ENCODE measurements around the gene MLLT6.

MLLT6 gene

GRCh38 chr17:38674014-38674748 lies 30.9 kb upstream of the MLLT6 start:
- no CpG with 5 or more reads among the region's 85 CpGs for WGBS, 2 donors (ENCODE audit: extremely low coverage in 2 of 2, insufficient read length in 2 of 2, insufficient replicate concordance in 1 of 2)
- peak overlapping the region; percentile 56 to 91 for H3K4me3 ChIP-seq (ENCODE audit: low read length in 2 of 2)
- H3K4me2 ChIP-seq (ENCODE audit: insufficient read depth, low read length, poor library complexity, severe bottlenecking): peak overlapping the region; percentile 95
- H3K9ac ChIP-seq (ENCODE audit: low read depth, low read length, poor library complexity): peak overlapping the region; percentile 96
- peaks cover 6 to 43% (median 35%) of the 10 kb centered on the region in 3 experiments for H3K27me3 ChIP-seq (ENCODE audit: control insufficient read depth in 3 of 3, insufficient read depth in 3 of 3, low read depth in 1 of 3, low read length in 3 of 3)
- DNase-seq (ENCODE audit: low spot score): no peak
- no peaks in the 10 kb centered on the region for H3K36me3 ChIP-seq (replicated peaks in 1 of 2; ENCODE audit: control insufficient read depth in 2 of 2, insufficient read depth in 2 of 2, low read length in 2 of 2)
- peak overlapping the region; percentile 33 for H3K27ac ChIP-seq (replicated peaks; ENCODE audit: low read length)
- no peak overlapping the region for H2BK15ac ChIP-seq (ENCODE audit: low read length)
- peak overlapping the region; percentile 96 for H3K18ac ChIP-seq (ENCODE audit: low read length)
- H2AFZ ChIP-seq (ENCODE audit: low read length): peak overlapping the region; percentile 93
- no peak overlapping the region for H4K8ac ChIP-seq (ENCODE audit: low read depth, low read length)
- H3K79me1 ChIP-seq (ENCODE audit: low read depth, low read length): no peaks in the 10 kb centered on the region
- no peaks in the 10 kb centered on the region for H3K9me3 ChIP-seq (replicated peaks in 1 of 2; ENCODE audit: control insufficient read depth in 2 of 2, insufficient read depth in 1 of 2, low read depth in 1 of 2, low read length in 2 of 2)
- no peak overlapping the region for H4K91ac ChIP-seq (ENCODE audit: low read depth, low read length, poor library complexity)
- peak overlapping the region; percentile 37 for H2BK120ac ChIP-seq (ENCODE audit: low read depth, low read length)
- H2AK5ac ChIP-seq (ENCODE audit: low read depth, low read length): peak overlapping the region; percentile 78
- H3K4ac ChIP-seq (ENCODE audit: low read length): no peak overlapping the region
- no peak overlapping the region for H3K14ac ChIP-seq (ENCODE audit: low read length)
- peak overlapping the region; percentile 90 for H3K23ac ChIP-seq (ENCODE audit: low read depth, low read length, poor library complexity)
- peaks cover 17 to 20% of the 10 kb centered on the region in 2 donors for H3K4me1 ChIP-seq (ENCODE audit: control insufficient read depth in 2 of 2, insufficient read depth in 1 of 2, low read depth in 1 of 2, low read length in 2 of 2)
- peak overlapping the region; percentile 57 for H2BK5ac ChIP-seq (ENCODE audit: low read length)
- H2BK12ac ChIP-seq (ENCODE audit: low read length): no peak overlapping the region

GRCh38 chr17:38674749-38675615 lies 30.1 kb upstream of the MLLT6 start, which contains the start of gene EPOP:
Gene EPOP, minus strand, starts transcription at chr17:38674957. Its CDS starts 462 bp downstream, at chr17:38674495.
- peak within 1 kb of the TSS; percentile 93 for H2AFZ ChIP-seq (ENCODE audit: low read length)
- H3K9me3 ChIP-seq (replicated peaks in 1 of 2; ENCODE audit: control insufficient read depth in 2 of 2, insufficient read depth in 1 of 2, low read depth in 1 of 2, low read length in 2 of 2): no peaks in the 10 kb centered on the region
- no peaks in the 10 kb centered on the region for H3K79me1 ChIP-seq (ENCODE audit: low read depth, low read length)
- no peak within 1 kb of the TSS for H4K91ac ChIP-seq (ENCODE audit: low read depth, low read length, poor library complexity)
- H3K23ac ChIP-seq (ENCODE audit: low read depth, low read length, poor library complexity): peak within 1 kb of the TSS; percentile 90
- peak within 1 kb of the TSS; percentile 57 for H2BK5ac ChIP-seq (ENCODE audit: low read length)
- H3K14ac ChIP-seq (ENCODE audit: low read length): no peak within 1 kb of the TSS
- H3K18ac ChIP-seq (ENCODE audit: low read length): peak within 1 kb of the TSS; percentile 96
- H2AK5ac ChIP-seq (ENCODE audit: low read depth, low read length): peak within 1 kb of the TSS; percentile 78
- H3K27me3 ChIP-seq (ENCODE audit: control insufficient read depth in 3 of 3, insufficient read depth in 3 of 3, low read depth in 1 of 3, low read length in 3 of 3): peaks cover under 1 to 35% (median 27%) of the 10 kb centered on the region in 3 experiments
- no peak within 1 kb of the TSS for H4K8ac ChIP-seq (ENCODE audit: low read depth, low read length)
- peak within 1 kb of the TSS; percentile 96 for H3K9ac ChIP-seq (ENCODE audit: low read depth, low read length, poor library complexity)
- peak within 1 kb of the TSS; percentile 95 for H3K4me2 ChIP-seq (ENCODE audit: insufficient read depth, low read length, poor library complexity, severe bottlenecking)
- no peak within 1 kb of the TSS for H2BK12ac ChIP-seq (ENCODE audit: low read length)
- no peak within 1 kb of the TSS for H2BK15ac ChIP-seq (ENCODE audit: low read length)
- no peak within 1 kb of the TSS for H3K4ac ChIP-seq (ENCODE audit: low read length)
- DNase-seq (ENCODE audit: low spot score): peak; percentile 81
- H3K36me3 ChIP-seq (replicated peaks in 1 of 2; ENCODE audit: control insufficient read depth in 2 of 2, insufficient read depth in 2 of 2, low read length in 2 of 2): no peaks in the 10 kb centered on the region
- H2BK120ac ChIP-seq (ENCODE audit: low read depth, low read length): peak within 1 kb of the TSS; percentile 37
- peaks cover 17 to 18% of the 10 kb centered on the region in 2 donors for H3K4me1 ChIP-seq (ENCODE audit: control insufficient read depth in 2 of 2, insufficient read depth in 1 of 2, low read depth in 1 of 2, low read length in 2 of 2)
- no CpG with 5 or more reads among the region's 80 CpGs for WGBS, 2 donors (ENCODE audit: extremely low coverage in 2 of 2, insufficient read length in 2 of 2, insufficient replicate concordance in 1 of 2)
- H3K4me3 ChIP-seq (ENCODE audit: low read length in 2 of 2): peak within 1 kb of the TSS; percentile 56 to 91
- peak within 1 kb of the TSS; percentile 33 for H3K27ac ChIP-seq (replicated peaks; ENCODE audit: low read length)

- Histone ChIP-seq H2AFZ (ENCODE audit: low read length) (peak overlapping the region; percentile 77), H2BK15ac (ENCODE audit: low read length) (no peak overlapping the region), H4K91ac (ENCODE audit: low read depth, low read length, poor library complexity) (no peak overlapping the region), H3K27ac (replicated peaks; ENCODE audit: low read length) (no peak overlapping the region), H3K36me3 (replicated peaks in 1 of 2; ENCODE audit: control insufficient read depth in 2 of 2, insufficient read depth in 2 of 2, low read length in 2 of 2) (no peaks in the 10 kb centered on the region), H3K4me2 (ENCODE audit: insufficient read depth, low read length, poor library complexity, severe bottlenecking) (no peak overlapping the region), H3K23ac (ENCODE audit: low read depth, low read length, poor library complexity) (no peak overlapping the region), H2BK5ac (ENCODE audit: low read length) (no peak overlapping the region), H3K4me1 (ENCODE audit: control insufficient read depth in 2 of 2, insufficient read depth in 1 of 2, low read depth in 1 of 2, low read length in 2 of 2) (peaks cover 11% of the 10 kb centered on the region in 2 donors), H2BK12ac (ENCODE audit: low read length) (no peak overlapping the region), H2AK5ac (ENCODE audit: low read depth, low read length) (no peak overlapping the region), H2BK120ac (ENCODE audit: low read depth, low read length) (no peak overlapping the region), H4K8ac (ENCODE audit: low read depth, low read length) (no peak overlapping the region), H3K9me3 (replicated peaks in 1 of 2; ENCODE audit: control insufficient read depth in 2 of 2, insufficient read depth in 1 of 2, low read depth in 1 of 2, low read length in 2 of 2) (no peaks in the 10 kb centered on the region), H3K4ac (ENCODE audit: low read length) (no peak overlapping the region), H3K79me1 (ENCODE audit: low read depth, low read length) (no peaks in the 10 kb centered on the region), H3K9ac (ENCODE audit: low read depth, low read length, poor library complexity) (peak overlapping the region; percentile 13), H3K14ac (ENCODE audit: low read length) (no peak overlapping the region), H3K4me3 (ENCODE audit: low read length in 2 of 2) (no peak overlapping the region), H3K18ac (ENCODE audit: low read length) (no peak overlapping the region), H3K27me3 (ENCODE audit: control insufficient read depth in 3 of 3, insufficient read depth in 3 of 3, low read depth in 1 of 3, low read length in 3 of 3) (peaks cover 0 to 27% (median 14%) of the 10 kb centered on the region in 3 experiments)
- DNase-seq (ENCODE audit: low spot score): peak; percentile 78
- WGBS, 2 donors (ENCODE audit: extremely low coverage in 2 of 2, insufficient read length in 2 of 2, insufficient replicate concordance in 1 of 2): no CpG with 5 or more reads among the region's 9 CpGs
These were observed 28.2 kb upstream of the MLLT6 start for GRCh38 chr17:38676706-38677504.

All from neuronal stem cell (in vitro differentiated cells).